Sigmoid colon (tissue), 3 donors: ENCODE data around the gene GPD2.

ENCODE experiments used
- CTCF ChIP-seq, 4 experiments: fragments of 450-650 bp in 3 of 4; fragments of 200-600 bp in 1 of 4; IDR thresholded peaks; one replicate each; pipeline ENCODE4 v1.5.1; 2016 to 2019; ENCODE audit warnings: antibody characterized with exemption in 4 of 4, mild to moderate bottlenecking in 3 of 4, moderate library complexity in 2 of 4
- POLR2A ChIP-seq, 2 donors: fragments of 450-650 bp; IDR thresholded peaks; one replicate each; pipeline ENCODE4 v1.6.1; 2016; ENCODE audit warnings: antibody characterized with exemption in 2 of 2, mild to moderate bottlenecking in 2 of 2, moderate library complexity in 2 of 2

- no peak for TF ChIP-seq CTCF (IDR thresholded peaks at IDR 0.05)
- no peak for TF ChIP-seq POLR2A (IDR thresholded peaks at IDR 0.05)
These were observed 128.0 kb downstream of the GPD2 start for GRCh38 chr2:156563994-156564753.
